ENCODE results near the gene TIAM2.

Gene TIAM2

DNA sequence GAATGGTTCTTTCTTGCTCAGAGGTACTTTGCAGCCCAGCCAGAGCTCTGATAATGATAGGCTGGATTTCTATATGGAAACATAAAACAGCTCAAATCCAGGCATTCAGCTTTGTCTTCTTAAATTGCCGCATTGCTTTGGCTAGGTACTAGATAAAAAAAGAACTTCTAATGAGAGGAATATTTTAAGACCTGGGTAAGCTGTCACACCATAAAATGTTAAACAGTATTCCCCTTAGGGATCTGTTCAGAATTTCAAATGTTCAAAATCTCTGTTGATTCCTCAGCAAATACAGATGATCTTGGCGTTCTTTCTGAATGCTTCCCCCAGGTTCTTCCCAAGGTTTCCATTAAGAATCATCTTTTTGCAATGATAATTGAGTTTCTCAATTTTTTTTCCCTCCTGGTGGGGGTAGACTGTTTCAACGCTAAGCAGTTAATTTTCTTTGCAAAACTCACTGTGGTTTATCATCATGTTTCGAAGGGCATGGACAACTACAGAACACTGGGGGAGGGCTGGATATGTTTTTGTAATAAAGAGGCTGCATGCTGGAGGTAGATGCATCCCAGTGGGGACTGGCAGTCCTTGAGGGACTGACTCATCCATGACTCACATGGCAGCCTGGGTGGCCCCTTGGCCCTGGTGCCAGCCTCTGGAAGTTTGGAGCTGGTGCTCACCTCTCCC is 31.0 kb downstream of the TIAM2 start:
- no peak for DNase-seq

DNA sequence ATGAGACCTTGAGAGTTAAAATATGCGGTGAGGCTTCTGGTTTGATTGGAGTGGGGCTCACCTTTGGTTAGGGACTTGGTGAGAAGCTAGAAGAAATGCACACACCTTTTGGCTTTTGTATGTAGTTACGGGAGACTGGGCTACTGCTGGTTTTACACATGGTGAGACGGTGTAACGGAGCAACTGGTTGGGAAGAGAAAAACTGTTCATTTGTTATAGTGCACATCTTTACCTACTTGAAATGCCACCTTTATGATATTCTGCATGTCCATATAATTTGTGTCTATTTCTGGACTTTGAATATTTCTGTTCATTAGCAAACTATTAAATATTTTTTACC is 31.6 kb downstream of the TIAM2 start:
- no peak for DNase-seq

DNA sequence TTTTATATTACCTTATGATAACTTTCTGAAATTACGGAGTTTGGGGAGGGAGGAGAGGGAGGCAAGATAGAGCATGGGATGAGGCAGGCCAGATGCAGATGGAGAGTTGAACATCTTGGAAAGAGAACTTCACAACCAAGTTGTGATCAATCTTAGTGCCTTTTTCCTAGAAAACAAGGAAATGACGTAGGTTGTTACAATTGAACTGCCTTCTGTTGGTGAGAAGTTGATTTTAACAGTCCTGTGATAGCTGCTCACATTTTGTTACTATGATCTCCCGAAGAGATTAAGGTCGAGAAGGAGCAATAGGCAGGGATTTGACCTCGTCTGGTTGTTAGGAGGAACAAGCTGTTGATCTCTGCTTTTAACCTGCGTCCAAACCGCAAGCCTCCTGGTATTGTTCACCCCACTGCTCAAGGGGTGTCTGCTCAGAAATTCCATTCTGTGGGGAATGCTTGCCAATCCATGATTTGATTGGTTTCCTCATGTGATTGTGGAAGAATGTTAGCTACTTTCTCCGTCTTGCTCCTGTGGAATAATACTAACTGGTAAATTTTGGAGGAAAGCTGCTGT is 35.1 kb downstream of the TIAM2 start:
- no peak for DNase-seq

GRCh38 chr6:155031091-155031490 is 36.0 kb downstream of the TIAM2 start:
- DNase-seq, result no peak

- no peak for DNase-seq
These were observed 38.1 kb downstream of the TIAM2 start for GRCh38 chr6:155033021-155033791.

GRCh38 chr6:155036907-155037306 is 41.8 kb downstream of the TIAM2 start:
- DNase-seq, result no peak

DNA sequence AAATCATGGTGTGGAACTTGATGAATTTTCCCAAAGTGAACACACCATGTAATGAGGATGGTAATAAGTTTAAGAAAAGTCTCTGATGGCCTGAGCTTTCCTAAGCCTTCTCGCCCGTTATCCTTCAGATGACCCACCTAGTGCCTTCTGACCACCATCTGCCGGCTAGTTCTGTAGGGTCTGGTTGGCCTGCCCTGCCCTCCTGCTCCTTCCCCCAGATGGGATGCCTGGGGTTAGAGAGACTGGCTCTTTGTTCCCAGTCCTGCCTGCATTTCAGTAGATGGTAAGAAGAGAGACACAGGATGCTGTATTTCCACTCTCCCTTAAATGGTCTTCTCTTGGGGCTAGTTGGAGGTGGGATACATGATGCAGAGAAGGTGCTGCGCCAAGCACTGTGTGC is 43.0 kb downstream of the TIAM2 start:
- no peak for DNase-seq

- no peak for DNase-seq
These were observed 43.4 kb downstream of the TIAM2 start for GRCh38 chr6:155038527-155038926.

DNA sequence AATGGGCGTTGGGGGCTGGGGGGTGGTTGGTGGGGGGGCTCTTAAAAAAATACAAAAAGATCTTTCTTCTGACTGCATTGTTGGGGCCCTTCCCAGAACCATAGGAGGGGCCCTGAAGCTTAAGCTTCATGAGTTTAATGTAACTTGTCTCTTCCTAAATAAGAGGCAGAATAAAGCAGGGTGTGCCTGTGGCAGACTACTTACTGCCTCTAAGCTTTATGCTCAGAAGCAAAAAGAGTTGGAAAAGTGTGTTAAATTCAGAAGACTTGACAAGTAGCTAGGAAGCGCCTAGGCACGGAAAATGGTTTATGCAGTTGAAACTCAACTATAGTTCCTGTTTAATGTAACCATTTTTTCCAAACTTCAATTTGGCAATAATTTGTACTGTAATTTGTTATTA is 44.5 kb downstream of the TIAM2 start:
- no peak for DNase-seq

DNA sequence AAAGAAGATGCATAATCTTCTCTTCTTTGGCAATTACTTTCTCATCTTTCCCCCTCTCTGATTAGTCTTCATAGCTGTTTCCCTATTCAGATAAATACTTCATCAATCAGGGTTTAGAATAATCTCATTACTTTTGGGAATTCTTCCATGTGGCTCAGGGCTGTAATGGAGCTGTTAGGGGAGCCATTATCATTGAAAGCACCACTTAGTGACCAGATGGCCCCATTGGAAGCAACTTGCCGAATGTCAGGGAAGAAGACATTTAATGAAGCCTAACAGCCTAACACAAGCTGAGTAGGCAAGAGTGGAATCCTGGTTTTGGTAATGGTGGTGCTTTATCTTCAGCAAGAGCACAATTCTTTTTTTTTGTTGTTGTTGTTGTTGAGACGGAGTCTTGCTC is 45.0 kb downstream of the TIAM2 start:
- no peak for DNase-seq

- no peak for DNase-seq
These were observed 46.0 kb downstream of the TIAM2 start for GRCh38 chr6:155040901-155041650.

DNA sequence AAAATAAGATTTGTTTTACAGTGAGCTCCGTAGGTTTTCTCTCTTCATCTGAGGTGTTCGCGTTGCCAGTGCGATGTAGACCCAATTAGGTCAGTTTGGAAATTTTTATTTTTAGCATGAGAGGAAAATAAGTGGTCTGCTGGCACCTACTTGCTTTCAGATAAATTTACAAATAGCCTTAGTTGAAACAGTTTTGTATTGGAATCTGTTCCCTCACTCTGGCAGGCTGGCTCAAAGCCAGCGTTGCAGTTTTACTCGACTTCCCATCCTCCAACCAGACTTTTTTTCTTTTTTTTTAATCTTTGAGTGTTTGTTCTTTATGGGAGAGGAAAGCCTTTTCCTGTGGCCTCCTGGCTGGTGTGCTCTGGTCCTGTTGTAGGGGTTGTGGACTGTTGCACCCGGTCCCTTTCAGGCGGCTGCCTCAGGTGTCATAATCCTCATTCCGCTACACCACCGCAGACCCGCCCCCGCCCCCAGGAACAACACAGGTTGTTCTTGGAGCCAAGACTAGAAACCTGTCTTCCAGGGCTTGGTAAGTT is 46.7 kb downstream of the TIAM2 start:
- DNase-seq, result no peak

- no peak for DNase-seq
These were observed 47.9 kb downstream of the TIAM2 start for GRCh38 chr6:155042983-155043382.

DNA sequence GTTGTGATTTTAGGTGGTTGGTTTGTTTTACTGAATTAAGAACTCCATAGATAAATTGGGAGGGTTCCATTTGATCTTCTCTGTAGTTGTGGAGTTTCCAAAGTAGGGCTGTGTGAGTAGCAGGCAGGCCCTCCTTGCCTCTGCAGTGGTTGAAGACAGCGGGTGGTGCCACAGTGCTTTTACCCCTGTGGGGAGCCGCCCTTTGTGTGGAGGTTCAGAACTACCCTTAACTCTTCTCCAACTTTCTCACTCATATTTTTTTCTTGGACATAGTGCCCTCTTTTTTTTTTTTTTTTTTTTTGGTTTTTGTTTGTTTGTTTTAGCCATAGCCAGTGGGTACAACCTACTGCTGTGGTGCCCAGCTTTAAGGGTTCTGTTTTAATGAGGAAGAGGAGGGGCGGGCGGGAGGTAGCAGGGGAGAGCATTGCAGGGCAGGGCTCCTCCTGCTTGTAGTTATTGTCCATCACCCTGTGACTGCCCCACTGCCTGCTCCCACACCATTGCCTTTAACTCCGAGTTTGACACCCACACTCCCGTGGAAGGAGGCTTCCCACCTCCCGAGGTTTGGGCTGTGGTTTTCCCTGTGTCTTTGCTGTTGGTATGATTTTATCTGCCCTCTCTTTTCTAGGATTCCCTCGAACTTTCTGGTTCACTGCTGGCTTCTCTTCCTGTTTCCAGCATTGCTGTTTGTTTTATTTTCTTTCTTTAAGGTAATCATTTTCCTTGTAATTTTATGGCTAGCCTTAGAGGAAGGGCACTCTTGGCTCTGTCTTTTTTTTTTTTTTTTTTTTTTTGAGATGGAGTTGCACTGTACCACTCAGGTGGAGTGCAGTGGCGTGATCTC is 50.7 kb downstream of the TIAM2 start:
- DNase-seq, result no peak

DNA sequence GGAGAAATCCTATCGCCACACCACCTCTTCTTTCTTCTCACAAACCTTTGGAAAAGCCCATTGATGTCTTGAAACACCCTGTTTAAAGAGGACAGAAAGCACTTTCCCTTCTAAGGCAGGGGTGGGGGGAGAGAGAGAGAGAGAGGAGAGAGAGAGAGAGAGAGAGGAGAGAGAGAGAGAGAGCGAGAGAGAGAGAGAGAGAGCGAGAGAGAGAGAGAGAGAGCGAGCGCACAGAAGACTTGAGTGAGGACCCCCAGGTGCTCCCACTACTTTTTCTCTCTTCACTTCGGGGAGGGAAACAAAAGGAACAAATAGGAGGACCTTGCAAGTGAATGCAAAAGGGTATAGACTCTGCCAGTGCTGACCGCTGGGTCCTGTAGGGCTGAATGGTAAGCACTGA is 52.4 kb downstream of the TIAM2 start:
- DNase-seq, result no peak

GRCh38 chr6:155050311-155050710 is 55.2 kb downstream of the TIAM2 start:
- no peak for DNase-seq

DNA sequence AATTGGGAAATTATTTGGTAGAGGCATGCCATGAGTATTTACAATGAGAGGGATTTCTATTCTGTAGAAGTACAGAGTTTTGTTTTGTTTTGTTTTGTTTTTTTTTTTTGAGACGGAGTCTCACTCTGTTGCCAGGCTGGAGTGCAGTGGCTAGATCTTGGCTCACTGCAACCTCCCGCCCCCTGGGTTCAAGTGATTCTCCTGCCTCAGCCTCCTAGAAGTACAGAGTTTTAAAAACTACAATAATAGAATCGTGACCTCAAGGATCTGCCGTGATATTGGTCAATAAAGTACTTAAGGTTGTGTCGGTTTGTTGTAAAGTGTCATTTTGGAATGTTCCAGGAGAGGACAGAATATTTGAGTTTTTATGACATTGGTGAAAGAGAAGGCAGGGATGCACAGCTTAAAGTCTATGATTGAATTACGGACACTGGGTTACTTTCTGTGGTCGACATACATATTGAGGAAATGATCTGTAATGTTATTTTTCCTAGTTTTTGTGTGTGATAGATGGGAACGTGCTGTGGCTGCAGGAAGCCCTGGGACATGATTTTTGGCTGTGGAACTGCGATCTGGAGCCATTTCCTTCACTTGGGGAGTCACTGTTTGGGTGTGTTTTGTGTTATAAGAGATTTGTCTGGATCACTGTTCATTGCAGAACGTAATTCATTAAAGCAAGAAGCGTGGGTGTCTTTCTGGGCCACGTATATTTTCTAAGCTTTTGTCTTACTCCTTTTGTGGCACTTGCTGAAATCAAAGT is 59.6 kb downstream of the TIAM2 start:
- no peak for DNase-seq

DNA sequence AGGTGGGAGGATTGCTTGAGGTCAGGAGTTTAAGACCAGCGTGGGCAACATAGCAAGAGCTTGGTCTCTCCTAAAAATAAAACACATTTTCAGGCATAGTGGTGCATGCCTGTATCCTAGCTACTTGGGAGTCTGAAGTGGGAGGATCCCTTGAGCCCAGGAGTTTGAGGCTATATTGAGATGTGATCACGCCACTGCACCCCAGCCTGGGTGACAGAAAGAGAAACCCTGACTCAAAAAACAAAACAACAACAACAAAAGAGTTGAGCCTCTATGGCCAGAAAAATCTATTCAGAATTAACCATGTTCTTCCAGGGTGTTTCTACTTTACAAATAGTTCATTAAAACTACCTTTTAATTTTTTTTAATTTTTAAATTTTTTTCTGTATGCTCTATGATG is 60.6 kb downstream of the TIAM2 start:
- no peak for DNase-seq

- no peak for DNase-seq
These were observed 61.6 kb downstream of the TIAM2 start for GRCh38 chr6:155056756-155057155.

- no peak for DNase-seq
These were observed 66.3 kb downstream of the TIAM2 start for GRCh38 chr6:155061381-155061780.

GRCh38 chr6:155062866-155063341 is 67.8 kb downstream of the TIAM2 start:
- DNase-seq, result no peak

DNA sequence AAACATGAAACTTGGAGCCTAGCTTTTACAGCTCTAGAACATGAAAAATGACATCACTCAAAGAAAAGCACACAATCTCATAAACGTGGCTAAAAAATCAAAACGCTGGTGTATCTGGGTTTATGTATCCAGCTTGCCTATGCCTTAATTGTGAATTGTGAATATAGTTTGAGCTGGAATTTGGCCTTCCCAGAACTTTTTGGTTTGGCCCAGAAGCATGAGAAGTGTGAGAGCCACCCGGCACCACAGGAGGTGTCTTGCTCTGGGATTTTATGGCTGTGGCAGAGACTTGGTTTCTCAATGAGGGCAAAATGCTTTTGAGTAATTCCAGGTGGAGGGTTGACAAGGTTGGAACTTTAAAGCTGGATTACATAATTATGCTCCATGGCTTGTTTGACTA is 69.2 kb downstream of the TIAM2 start:
- DNase-seq, result no peak
